ENCODE data around the gene VRK1.

The VRK1 gene

GRCh38 chr14:96928779-96929380, 131.7 kb downstream of the VRK1 start:
- no peak for DNase-seq

DNA sequence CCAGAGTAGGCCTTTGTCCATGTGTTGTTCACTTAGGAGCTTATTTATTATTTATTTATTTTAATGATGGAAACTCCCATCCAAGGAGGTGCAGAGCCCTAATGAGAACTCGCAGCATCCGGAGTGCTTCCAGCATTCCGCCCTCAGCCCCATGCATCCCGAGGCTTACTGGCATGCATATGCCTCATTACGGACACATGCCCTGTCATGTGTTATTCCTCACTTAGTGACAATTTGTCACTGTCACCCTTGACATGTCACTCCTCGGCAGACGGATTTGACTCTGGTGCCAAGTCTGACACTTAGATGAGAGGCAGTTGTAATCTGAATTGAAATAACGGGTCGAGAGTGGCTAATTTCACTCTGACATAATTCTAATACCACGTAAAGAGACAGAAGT, 132.8 kb downstream of the VRK1 start:
- no peak for DNase-seq

GRCh38 chr14:96930526-96930925, 133.3 kb downstream of the VRK1 start:
- DNase-seq, result no peak

All from activated gamma-delta T cell (primary cell).